Measurements from ENCODE around the gene COPS7B. TPM values are rescaled to one million over a fixed set of nuclear protein-coding genes. Genes with fewer than 3 reads are reported as not detected.
A peak's percentile ranks its signal among the peaks of the same experiment; 100 is the strongest.

COPS7B gene
- total and polyA plus RNA-seq, 2 of the 8 experiments (the other 6 are each of a cell fraction or from before 2014, with no cell fraction given) = 62.2 to 72.1 TPM

- no peaks in the 10 kb centered on the region for H3K27me3 ChIP-seq (replicated peaks in 1 of 4; ENCODE audit: control insufficient read depth in 3 of 4, extremely low read depth in 1 of 4, insufficient read depth in 3 of 4, low read length in 3 of 4)
- ChIA-PET POLR2A (ENCODE audit: partially characterized antibody) (interaction anchor here (1.0 kb wide), 1 partner anchor 47 kb away, joined by 3 read pairs; no protein-coding TSS in a partner anchor), CTCF (ENCODE audit: partially characterized antibody) (interaction anchor here (0.7 to 9.3 kb wide), 29 partner anchors 8 to 525 kb away, joined by 3 to 74 read pairs (median 4); partner anchors contain the start of gene COPS7B)
- H3K4me3 ChIP-seq (ENCODE audit: extremely low read depth in 1 of 4, insufficient read depth in 2 of 4, low read depth in 3 of 4, low read length in 4 of 4) = no peak overlapping the region
- no peaks in the 10 kb centered on the region; a peak in 1 of 7 replicates for H3K4me1 ChIP-seq (replicated peaks in 1 of 4; ENCODE audit: control insufficient read depth in 3 of 4, insufficient read depth in 4 of 4, low read length in 3 of 4)
- H4K20me1 ChIP-seq (replicated peaks in 1 of 2; ENCODE audit: control insufficient read depth in 1 of 2, insufficient read depth in 2 of 2, low read length in 2 of 2) = peaks cover 2 to 7% of the 10 kb centered on the region in 2 experiments
- no peak overlapping the region for H4K5ac ChIP-seq (ENCODE audit: insufficient read length, low read depth, low read length)
- no peak overlapping the region for H3K4ac ChIP-seq (replicated peaks; ENCODE audit: insufficient read length, low read depth, low read length)
- H3K56ac ChIP-seq (replicated peaks; ENCODE audit: insufficient read length, low read depth, low read length) = no peak overlapping the region
- no peak overlapping the region for H4K8ac ChIP-seq (ENCODE audit: extremely low read depth, insufficient read depth, low read length)
- no peak overlapping the region for H2BK15ac ChIP-seq (ENCODE audit: low read length)
- no peak overlapping the region for H3K14ac ChIP-seq (ENCODE audit: insufficient read length)
- TF ChIP-seq, protein P1, sequence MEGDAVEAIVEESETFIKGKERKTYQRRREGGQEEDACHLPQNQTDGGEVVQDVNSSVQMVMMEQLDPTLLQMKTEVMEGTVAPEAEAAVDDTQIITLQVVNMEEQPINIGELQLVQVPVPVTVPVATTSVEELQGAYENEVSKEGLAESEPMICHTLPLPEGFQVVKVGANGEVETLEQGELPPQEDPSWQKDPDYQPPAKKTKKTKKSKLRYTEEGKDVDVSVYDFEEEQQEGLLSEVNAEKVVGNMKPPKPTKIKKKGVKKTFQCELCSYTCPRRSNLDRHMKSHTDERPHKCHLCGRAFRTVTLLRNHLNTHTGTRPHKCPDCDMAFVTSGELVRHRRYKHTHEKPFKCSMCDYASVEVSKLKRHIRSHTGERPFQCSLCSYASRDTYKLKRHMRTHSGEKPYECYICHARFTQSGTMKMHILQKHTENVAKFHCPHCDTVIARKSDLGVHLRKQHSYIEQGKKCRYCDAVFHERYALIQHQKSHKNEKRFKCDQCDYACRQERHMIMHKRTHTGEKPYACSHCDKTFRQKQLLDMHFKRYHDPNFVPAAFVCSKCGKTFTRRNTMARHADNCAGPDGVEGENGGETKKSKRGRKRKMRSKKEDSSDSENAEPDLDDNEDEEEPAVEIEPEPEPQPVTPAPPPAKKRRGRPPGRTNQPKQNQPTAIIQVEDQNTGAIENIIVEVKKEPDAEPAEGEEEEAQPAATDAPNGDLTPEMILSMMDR (IDR thresholded peaks at IDR 0.05; ENCODE audit: control extremely low read depth in 1 of 3, insufficient read depth in 1 of 3, low read depth in 1 of 3, low read length in 3 of 3) = peak; percentile 65 to 78 (median 67)
- TF ChIP-seq TBP (IDR thresholded peaks at IDR 0.05; ENCODE audit: low read depth, low read length) (no peak), CTBP2 (IDR thresholded peaks at IDR 0.05; ENCODE audit: borderline replicate concordance, insufficient read depth, insufficient read length, low read length) (no peak), SRF (IDR thresholded peaks at IDR 0.05; ENCODE audit: low read depth, low read length) (no peak), RAD21 (IDR thresholded peaks at IDR 0.05 in 1 of 2, conservative IDR thresholded peaks at IDR 0.05 in 1 of 2; ENCODE audit: low read depth in 2 of 2, low read length in 2 of 2) (peak; percentile 39 to 57)
- 0 out of 4 replicates have a peak, but pooled peaks cover 0 to 4% of the 10 kb centered on the region in 2 experiments for H3K79me2 ChIP-seq (ENCODE audit: control insufficient read depth in 1 of 2, insufficient read depth in 2 of 2, low read length in 2 of 2)
- no peak overlapping the region for H3K9ac ChIP-seq (replicated peaks in 1 of 4; ENCODE audit: extremely low read depth in 1 of 4, low read depth in 3 of 4, low read length in 3 of 4)
- peaks cover 12 to 53% (median 21%) of the 10 kb centered on the region in 4 experiments for H3K36me3 ChIP-seq (ENCODE audit: control insufficient read depth in 2 of 4, insufficient read depth in 4 of 4, low read length in 3 of 4)
- no peak overlapping the region for H2BK20ac ChIP-seq (ENCODE audit: low read length)
- no peak overlapping the region for H4K91ac ChIP-seq (replicated peaks; ENCODE audit: insufficient read length, low read length)
- H3K9me3 ChIP-seq (ENCODE audit: insufficient read depth in 2 of 2, low read depth in 1 of 2, low read length in 1 of 2) = no peaks in the 10 kb centered on the region
- no peak overlapping the region for H2BK5ac ChIP-seq (ENCODE audit: low read depth, low read length)
- DNase-seq (ENCODE audit: low read depth in 1 of 2, low spot score in 2 of 2) (peak in 1 of 2 experiments; percentile 78), FAIRE-seq (peak; percentile 42)
- H3K23ac ChIP-seq (ENCODE audit: insufficient read length) = no peak overlapping the region
- H3K79me1 ChIP-seq (ENCODE audit: low read depth, low read length) = peaks cover 2% of the 10 kb centered on the region
- no peak overlapping the region for H2AK5ac ChIP-seq (ENCODE audit: low read depth, low read length)
- H2BK12ac ChIP-seq (ENCODE audit: low read depth, low read length) = no peak overlapping the region
- no peak overlapping the region for H2BK120ac ChIP-seq (replicated peaks; ENCODE audit: low read depth, low read length)
- no peak overlapping the region for H2AFZ ChIP-seq (ENCODE audit: low read length)
- H3K27ac ChIP-seq (ENCODE audit: low read depth, low read length) = no peak overlapping the region
- 58% methylated on average over 6 of the region's 6 CpGs; no CpG with 5 or more reads in 1 of the 2 experiments for WGBS, 2 experiments (ENCODE audit: extremely low coverage in 1 of 2, insufficient coverage in 1 of 2, insufficient read length in 1 of 2, insufficient replicate concordance in 2 of 2, low coverage in 1 of 2, low lambda C conversion rate in 2 of 2, missing lambda C conversion rate in 1 of 2)
- no peaks in the 10 kb centered on the region; the same call in 1 of the 2 replicates for H3K23me2 ChIP-seq (ENCODE audit: low read depth, low read length)
- H3K4me2 ChIP-seq (ENCODE audit: insufficient read depth in 1 of 2, low read depth in 2 of 2, low read length in 2 of 2) = no peak overlapping the region
- H3K18ac ChIP-seq (ENCODE audit: extremely low read depth, low read length) = no peak overlapping the region
Measured at GRCh38 chr2:231800493-231801091, 14.3 kb downstream of the COPS7B start.

Measured in H1 (cell line).